HepG2 (cell line): ENCODE data around the gene MED13L. TPM values are rescaled to one million over a fixed set of nuclear protein-coding genes. Genes with fewer than 3 reads are reported as not detected.

Source experiments
- ATAC-seq: fragments of 200-7000 bp; cut with Tn5 transposase; 3 replicates; pipeline ENCODE4 v1.9.1; 2020; ENCODE audit warnings: mild to moderate bottlenecking, moderate library complexity
- BruUV-seq: library from RNA; stranded (reverse); fragments of 400-500 nt; replicated peaks from 2 replicates; lab custom pipeline; 2021; lab: Mats Ljungman, UMichigan
- CTCF ChIA-PET: fragments of 300-600 bp; formaldehyde crosslinking; extraction: SDS; loops from one replicate; lab custom pipeline; 2021; ENCODE audit warnings: low total read pairs, inconsistent platforms, low intra/inter-chr PET ratio; lab: Yijun Ruan, JAX
- POLR2A ChIA-PET: fragments of 350-600 bp; sonication (Branson Sonifier 250); formaldehyde crosslinking; loops from one replicate; lab custom pipeline; 2020; ENCODE audit warnings: antibody characterized with exemption, inconsistent platforms; lab: Yijun Ruan, JAX
- DNase-seq: peaks from one replicate; pipeline ENCODE4 v3.0.0-alpha.2; 2015; ENCODE audit warnings: low spot score
- FAIRE-seq: peaks from 3 replicates; lab custom pipeline; 2011; peaks lifted over from hg19 to GRCh38; lab: Jason Lieb, UNC
- H2AFZ ChIP-seq: one replicate; pipeline ENCODE4 v1.6.1; 2011; ENCODE audit warnings: low read length, inconsistent platforms
- H3K27ac ChIP-seq: fragments of 300-600 bp; 3 replicates; pipeline ENCODE4 v1.8.0; 2011; ENCODE audit warnings: mixed run types, mild to moderate bottlenecking, mixed read lengths, low read length, inconsistent platforms; ENCODE audit not compliant: insufficient read depth; ENCODE audit errors: extremely low read length
- H3K27me3 ChIP-seq, 2 experiments: fragments of 200-600 bp in 1 of 2; 2 replicates in 1 of 2; 3 replicates in 1 of 2; pipeline versions ENCODE4 v1.6.0 to v1.8.0; 2011; ENCODE audit warnings: low read length in 2 of 2, mild to moderate bottlenecking in 2 of 2, moderate library complexity in 2 of 2, inconsistent platforms in 1 of 2; ENCODE audit not compliant: insufficient read depth in 2 of 2, control insufficient read depth in 1 of 2
- H3K36me3 ChIP-seq, 2 experiments: fragments of 200-600 bp in 1 of 2; replicated peaks in 1 of 2; 2 replicates in 1 of 2; 3 replicates in 1 of 2; pipeline versions ENCODE4 v1.5.1 to v1.8.0; 2011; ENCODE audit warnings: low read length in 2 of 2, inconsistent platforms in 1 of 2; ENCODE audit not compliant: insufficient read depth in 2 of 2, control insufficient read depth in 1 of 2
- H3K4me1 ChIP-seq: 2 replicates; pipeline ENCODE4 v1.5.1; 2012; ENCODE audit warnings: low read length, inconsistent platforms; ENCODE audit not compliant: insufficient read depth
- H3K4me2 ChIP-seq: 2 replicates; pipeline ENCODE4 v1.6.0; 2011; ENCODE audit warnings: low read depth, low read length, inconsistent platforms
- H3K4me3 ChIP-seq, 3 experiments: fragments of 200-600 bp in 1 of 3; sonication (generic), shearing (Covaris generic) in 1 of 3; replicated peaks in 1 of 3; 2 replicates each; pipeline ENCODE4 v1.5.1; 2011 to 2016; ENCODE audit warnings: low read length in 3 of 3, inconsistent platforms in 2 of 3, low read depth in 2 of 3, mild to moderate bottlenecking in 2 of 3, control low read depth in 1 of 3, mixed read lengths in 1 of 3; ENCODE audit not compliant: insufficient read depth in 1 of 3
- H3K79me2 ChIP-seq: one replicate; pipeline ENCODE4 v1.6.1; 2011; ENCODE audit warnings: low read length, inconsistent platforms; ENCODE audit not compliant: insufficient read depth
- H3K9ac ChIP-seq: 2 replicates; pipeline ENCODE4 v1.6.0; 2011; ENCODE audit warnings: mild to moderate bottlenecking, low read depth, low read length, inconsistent platforms; ENCODE audit not compliant: insufficient read depth
- H3K9me3 ChIP-seq: 2 replicates; pipeline ENCODE4 v1.5.1; 2012; ENCODE audit warnings: mild to moderate bottlenecking, low read length
- H4K20me1 ChIP-seq: 2 replicates; pipeline ENCODE4 v1.6.0; 2011; ENCODE audit warnings: inconsistent platforms, mild to moderate bottlenecking, low read length, moderate library complexity; ENCODE audit not compliant: insufficient read depth
- ASH2L ChIP-seq: fragments of 300-600, 200-600 bp; sonication (generic); IDR thresholded peaks from 2 replicates; pipeline ENCODE4 v1.7.0; 2017; ENCODE audit warnings: low read depth, mild to moderate bottlenecking, moderate library complexity, mixed read lengths, low read length; ENCODE audit not compliant: insufficient read length
- ATM ChIP-seq: fragments of 450-650 bp; IDR thresholded peaks from 2 replicates; pipeline ENCODE4 v1.7.1; 2017; ENCODE audit warnings: mild to moderate bottlenecking, borderline replicate concordance
- DR1 ChIP-seq: sonication (generic); formaldehyde crosslinking; IDR thresholded peaks from 2 replicates; pipeline ENCODE4 v1.8.0; 2021; ENCODE audit warnings: mild to moderate bottlenecking, missing genetic modification reagents, inconsistent platforms
- FUBP1 ChIP-seq: sonication (generic); formaldehyde crosslinking; IDR thresholded peaks from 2 replicates; pipeline ENCODE4 v1.5.1; 2020; ENCODE audit warnings: missing genetic modification reagents, mild to moderate bottlenecking, borderline replicate concordance
- HMGA1 ChIP-seq: sonication (generic); formaldehyde crosslinking; conservative IDR thresholded peaks from 2 replicates; pipeline ENCODE4 v1.4.0; 2020; ENCODE audit warnings: missing genetic modification reagents
- HNRNPH1 ChIP-seq: fragments of 200-400 bp; formaldehyde crosslinking; optimal IDR thresholded peaks from 2 replicates; pipeline ENCODE3; 2017; ENCODE audit warnings: mild to moderate bottlenecking, low read depth, low read length
- NFYB ChIP-seq: sonication (generic); formaldehyde crosslinking; IDR thresholded peaks from 2 replicates; pipeline ENCODE4 v1.4.0; 2020; ENCODE audit warnings: missing genetic modification reagents
- NR2F1 ChIP-seq, 2 experiments: fragments of 450-650 bp in 1 of 2; formaldehyde crosslinking in 1 of 2; IDR thresholded peaks; 2 replicates each; pipeline versions ENCODE4 v1.5.0 to v1.6.1; 2016 to 2020; ENCODE audit warnings: mild to moderate bottlenecking in 1 of 2, missing compliant biosample characterization in 1 of 2, missing genetic modification reagents in 1 of 2, moderate library complexity in 1 of 2
- PAX8 ChIP-seq: sonication (generic); formaldehyde crosslinking; IDR thresholded peaks from 2 replicates; pipeline ENCODE4 v1.8.0; 2022; ENCODE audit warnings: mild to moderate bottlenecking, missing genetic modification reagents, borderline replicate concordance
- TBX2 ChIP-seq: sonication (generic); formaldehyde crosslinking; IDR thresholded peaks from 2 replicates; pipeline ENCODE4 v1.5.0; 2020; ENCODE audit warnings: missing genetic modification reagents, mild to moderate bottlenecking, borderline replicate concordance
- ZBTB20 ChIP-seq: sonication (generic); formaldehyde crosslinking; IDR thresholded peaks from 2 replicates; pipeline ENCODE4 v1.8.1; 2023; ENCODE audit warnings: missing genetic modification reagents, low read depth, mild to moderate bottlenecking, borderline replicate concordance
- ZNF10 ChIP-seq: sonication (generic); formaldehyde crosslinking; IDR thresholded peaks from 2 replicates; pipeline ENCODE4 v1.4.0; 2020; ENCODE audit warnings: mild to moderate bottlenecking, low read depth, missing genetic modification reagents, borderline replicate concordance
- ZNF235 ChIP-seq: sonication (generic); formaldehyde crosslinking; IDR thresholded peaks from 2 replicates; pipeline ENCODE4 v1.8.1; 2023; ENCODE audit warnings: mild to moderate bottlenecking, missing genetic modification reagents, borderline replicate concordance
- ZNF780A ChIP-seq: sonication (generic); formaldehyde crosslinking; IDR thresholded peaks from 2 replicates; pipeline ENCODE4 v1.8.0; 2022; ENCODE audit warnings: mild to moderate bottlenecking, missing genetic modification reagents, moderate library complexity
- WGBS: methylation state at CpG from one replicate; pipeline ENCODE4 v1.1.6; 2017; ENCODE audit warnings: low lambda C conversion rate; 5-methylcytosine and 5-hydroxymethylcytosine counted together
- in situ Hi-C: cut with HindIII; loops from 2 replicates; pipeline ENCODE4 v1.10.0; 2017; ENCODE audit warnings: low pct_unique_long_range_greater_than_20kb; ENCODE audit not compliant: extremely low pct_ligation_motif_present
- intact Hi-C: fragments of 100-400 bp; cut with micrococcal nuclease; formaldehyde crosslinking; loops from one replicate; pipeline ENCODE4 v1.10.0; 2022; ENCODE audit not compliant: unreplicated experiment
- polyA plus RNA-seq, 8 experiments: library from polyadenylated mRNA; depleted of rRNA in 3 of 8; stranded (reverse) in 7 of 8; unstranded in 1 of 8; fragments of >200 nt; fragmentation: Illumina TruSeq in 4 of 8; extraction: Trizol in 4 of 8; gene quantifications; 2 replicates each; pipeline versions ENCODE4 v1.2.1 to v1.2.3, GENCODE V29; 2011 to 2016; ENCODE audit warnings: low read depth in 4 of 8, missing spikeins in 1 of 8, mixed read lengths in 1 of 8; ENCODE audit not compliant: insufficient read depth in 1 of 8
- total RNA-seq, 5 experiments: library from RNA; depleted of rRNA; stranded (reverse); fragments of >200 nt; fragmentation: Illumina TruSeq; extraction: Trizol; gene quantifications; 2 replicates each; pipeline ENCODE4 v1.2.3, GENCODE V29; 2016; ENCODE audit warnings: low read depth in 1 of 5

Gene MED13L
- total and polyA plus RNA-seq, 2 of the 13 experiments (the other 11 are each of a cell fraction or from before 2014, with no cell fraction given), result 24.8 to 38.9 TPM

DNA sequence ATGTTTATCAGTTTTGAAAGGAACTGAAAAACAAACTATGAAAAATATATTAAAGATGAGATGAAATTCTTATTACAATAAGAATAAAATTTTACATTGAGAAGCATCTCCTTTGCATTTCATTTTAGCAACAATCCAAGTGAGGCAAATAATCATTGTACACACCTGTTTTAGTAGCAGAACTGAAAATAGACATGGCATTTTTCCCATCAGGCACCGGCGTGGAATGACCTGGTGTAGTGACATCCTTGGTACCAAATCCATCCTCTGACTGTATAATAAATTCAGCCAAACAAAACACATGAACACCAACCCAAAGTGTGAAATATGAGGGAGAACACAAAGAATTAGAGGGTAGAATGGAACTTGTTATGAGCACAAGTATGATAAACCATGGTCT is 271.4 kb downstream of the MED13L start:
- TF ChIP-seq NR2F1 (CRISPR knock-in tag; IDR thresholded peaks at IDR 0.05) (no peak), FUBP1 (CRISPR knock-in tag) (no peak), ZBTB20 (CRISPR knock-in tag) (no peak), DR1 (no peak), ZNF10 (CRISPR knock-in tag) (no peak), ATM (no peak), TBX2 (CRISPR knock-in tag) (no peak), ZNF780A (CRISPR knock-in tag) (no peak), ASH2L (no peak), HMGA1 (no peak), PAX8 (CRISPR knock-in tag) (no peak), NFYB (no peak), HNRNPH1 (no peak), ZNF235 (CRISPR knock-in tag) (no peak)
- TF ChIP-seq, all 625 proteins: peak for 0
- Histone ChIP-seq H4K20me1 (no peaks in the 10 kb centered on the region), H3K36me3 (peaks cover 12 to 58% of the 10 kb centered on the region in 2 experiments), H3K4me2 (no peak overlapping the region), H3K4me3 (no peak overlapping the region), H3K79me2 (no peaks in the 10 kb centered on the region), H2AFZ (no peak overlapping the region), H3K27ac (no peak overlapping the region), H3K27me3 (no peaks in the 10 kb centered on the region), H3K9ac (no peak overlapping the region), H3K9me3 (no peaks in the 10 kb centered on the region), H3K4me1 (no peaks in the 10 kb centered on the region)
- ATAC-seq, result no peak
- no TSS peak for BruUV-seq
- no peak for FAIRE-seq
- 98% methylated on average over 2 of the region's 2 CpGs for WGBS
- intact Hi-C loops, result no loop called here
- in situ Hi-C loops, result no loop called here
- CTCF ChIA-PET, result no interaction called here
- POLR2A ChIA-PET, result no interaction called here
- DNase-seq, result no peak
